ENCODE measurements around the gene THOC6.

The THOC6 gene

DNA sequence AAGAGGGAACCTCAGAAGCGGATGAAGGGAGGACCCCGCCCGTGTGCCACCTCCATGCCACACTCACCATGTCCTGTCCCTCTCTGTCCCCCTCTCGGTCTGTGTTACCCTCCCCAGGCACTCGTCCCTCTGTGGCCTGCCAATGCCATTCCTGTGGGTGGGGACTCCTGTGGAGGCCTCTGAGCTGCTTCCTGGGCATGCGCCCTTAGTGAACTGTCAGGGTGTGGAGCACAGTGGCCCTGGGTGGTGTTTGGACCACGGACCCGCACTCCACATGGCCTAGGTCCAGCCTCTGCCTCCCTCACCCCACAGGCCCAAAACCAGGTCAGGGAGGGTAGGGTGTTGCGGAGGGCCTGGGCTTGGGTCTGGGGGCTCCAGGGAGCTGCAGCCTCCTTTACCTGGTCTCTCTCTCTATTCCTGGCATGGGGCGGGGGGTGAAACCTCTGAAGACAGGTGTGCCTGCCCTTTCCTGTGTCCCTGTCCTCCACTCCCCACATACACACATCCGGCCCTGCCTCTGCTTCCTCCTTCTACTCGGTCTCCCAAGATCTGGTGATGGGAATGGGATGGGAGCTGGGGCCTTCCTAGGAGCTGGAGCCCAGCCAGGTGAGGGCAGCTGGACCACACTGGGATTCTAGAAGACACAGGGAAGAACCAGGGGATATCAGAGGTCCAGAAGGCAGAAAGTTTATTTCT, 32.1 kb upstream of the THOC6 start:
- DNase-seq (ENCODE audit: low read depth), result no peak

DNA sequence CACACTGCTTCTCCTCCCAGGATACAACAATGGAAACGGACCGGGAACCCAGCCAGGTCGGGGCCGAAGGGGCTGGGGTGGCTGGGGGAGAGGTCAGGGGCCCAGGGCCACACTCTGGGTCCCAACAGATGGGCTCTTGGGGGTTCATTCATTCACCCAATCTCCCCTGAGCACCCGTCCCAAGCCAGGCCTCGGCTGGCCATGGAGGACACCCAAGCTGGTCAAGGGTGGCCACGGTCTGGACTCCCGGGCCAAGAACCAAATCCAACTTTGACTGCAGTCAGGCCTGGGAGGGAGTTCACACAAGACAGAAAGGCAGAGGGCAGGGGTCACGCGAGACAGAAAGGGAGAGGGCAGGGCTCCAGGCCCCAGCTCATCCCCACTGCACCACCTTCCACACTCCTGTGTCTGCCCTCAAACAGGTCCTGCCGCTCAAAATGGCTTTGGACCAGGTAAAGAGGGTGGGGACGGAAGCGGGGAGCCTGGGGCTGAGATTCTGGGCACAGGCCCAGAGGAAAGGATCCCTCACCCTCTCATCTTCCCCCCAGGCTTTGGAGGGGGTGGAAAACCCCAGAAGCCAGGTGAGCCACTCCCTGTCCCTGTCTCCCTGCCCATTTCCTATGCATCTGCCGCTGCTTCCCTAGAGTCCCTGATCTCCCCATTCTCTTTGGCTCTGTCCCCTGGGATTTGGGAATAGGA, 31.3 kb upstream of the THOC6 start:
- no peak for DNase-seq (ENCODE audit: low read depth)

DNA sequence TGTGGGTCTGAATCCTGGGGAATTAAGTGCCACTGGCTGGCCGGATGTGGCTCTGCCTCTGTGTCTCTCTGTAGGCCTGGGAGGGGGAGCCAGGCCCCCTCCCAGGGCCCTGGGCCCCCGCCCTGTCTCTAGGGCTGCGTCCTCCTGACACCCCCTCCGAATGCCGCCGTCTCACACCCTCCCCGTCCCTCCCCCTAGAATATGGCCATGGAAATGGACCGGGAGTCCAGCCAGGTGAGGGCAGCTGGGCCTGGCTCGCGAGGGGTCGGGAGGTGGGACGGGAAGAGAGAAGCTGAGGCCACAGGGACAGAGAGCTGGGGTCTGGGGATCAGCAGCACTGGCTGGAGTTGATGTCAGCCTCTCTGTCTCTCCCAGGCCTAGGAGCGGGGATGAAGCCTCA, 27.5 kb upstream of the THOC6 start:
- DNase-seq (ENCODE audit: low read depth), result no peak

DNA sequence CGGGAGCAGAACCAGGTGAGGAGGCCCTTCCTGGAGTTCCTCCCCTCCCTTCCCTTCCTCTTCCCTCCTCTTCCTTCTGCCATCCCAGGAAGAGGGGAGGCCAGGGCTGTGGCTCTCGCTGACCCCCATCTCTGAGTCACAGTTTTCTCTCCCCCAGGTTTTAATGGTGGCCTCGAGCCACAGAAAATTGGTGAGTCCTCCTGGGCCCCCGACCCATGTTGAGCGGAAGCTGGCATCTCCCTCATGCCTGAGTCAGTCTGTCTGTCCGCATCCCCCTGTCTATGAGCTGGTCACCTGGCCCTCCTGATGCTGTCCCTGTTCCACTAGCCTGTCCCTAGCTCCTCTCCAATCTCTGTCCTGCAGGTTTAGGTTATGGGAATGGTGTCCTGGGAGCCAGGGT, 23.9 kb upstream of the THOC6 start:
- no peak for DNase-seq (ENCODE audit: low read depth)

DNA sequence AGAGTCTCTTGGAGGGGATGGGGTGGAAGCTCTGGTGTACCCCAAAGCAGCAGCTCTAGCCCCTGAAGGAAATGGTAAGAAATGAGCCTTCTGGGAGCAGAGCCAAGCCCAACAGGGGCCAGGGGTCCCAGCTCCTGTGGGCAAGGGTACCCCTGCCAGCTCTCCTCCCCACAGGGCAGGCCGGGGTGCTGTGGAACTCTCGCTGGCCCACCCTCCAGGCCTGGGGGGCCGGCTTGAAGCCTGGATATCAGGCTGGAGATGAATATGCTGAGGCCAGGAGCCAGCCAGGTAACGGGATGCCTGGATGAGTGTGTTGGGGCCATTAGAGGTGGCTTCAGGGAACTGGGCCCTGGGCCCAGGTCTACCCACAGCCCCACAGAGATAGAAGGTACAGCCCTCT, 23.3 kb upstream of the THOC6 start:
- DNase-seq (ENCODE audit: low read depth), result no peak

DNA sequence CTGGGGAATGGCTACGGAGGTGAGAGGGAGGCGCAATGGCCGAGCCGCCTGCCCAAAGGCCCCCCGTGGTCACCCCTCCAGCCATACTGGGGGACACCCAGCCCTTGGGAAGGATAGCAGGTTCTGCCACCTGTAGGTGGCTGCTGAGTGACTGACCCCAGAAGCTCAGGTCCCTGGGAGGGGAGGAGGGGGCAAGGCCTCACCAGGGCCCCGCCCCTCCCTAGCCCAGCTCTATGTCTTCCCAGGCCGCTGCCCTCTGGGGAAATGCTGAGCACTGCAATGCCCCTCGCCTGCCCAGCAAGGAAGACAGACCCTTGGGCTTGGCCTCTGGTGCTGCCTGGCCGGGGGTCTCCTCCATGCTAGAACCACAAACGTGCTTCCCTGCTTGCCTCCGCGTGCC, 22.5 kb upstream of the THOC6 start:
- DNase-seq (ENCODE audit: low read depth), result no peak

DNA sequence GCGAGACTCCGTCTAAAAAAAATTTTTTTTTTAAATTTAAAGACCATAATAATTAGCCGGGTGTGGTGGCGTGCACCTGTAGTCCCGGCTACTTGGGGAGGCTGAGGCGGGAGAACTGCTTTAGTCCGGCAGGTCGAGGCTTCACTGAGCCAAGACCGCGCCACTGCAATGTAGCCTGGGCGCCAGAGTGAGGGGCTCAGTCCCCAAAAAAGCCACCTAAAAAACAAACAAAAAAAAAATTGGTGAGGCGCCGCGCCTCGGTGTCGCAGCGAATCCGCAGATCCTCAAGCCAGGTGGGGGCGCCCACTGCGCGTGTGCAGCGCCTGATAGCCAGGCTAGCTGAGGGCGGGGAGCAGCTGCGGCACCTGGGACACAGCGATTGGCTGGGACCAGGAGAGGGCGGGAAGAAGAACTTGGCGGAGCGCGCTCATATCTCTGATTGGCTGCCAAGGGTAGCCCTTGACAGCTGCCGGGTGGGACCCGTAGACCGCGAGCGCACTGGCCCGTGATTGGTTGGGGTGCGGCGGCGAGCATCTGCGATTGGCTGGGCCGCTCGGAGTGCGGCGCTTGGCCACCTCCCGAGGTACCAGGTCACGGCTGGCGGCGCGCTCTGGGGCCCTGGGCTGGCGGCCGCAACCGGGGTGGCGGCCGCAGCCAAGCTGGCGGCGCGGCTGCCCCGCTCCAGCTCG, 20.1 kb upstream of the THOC6 start:
- peak; percentile 88 for DNase-seq (ENCODE audit: low read depth)

DNA sequence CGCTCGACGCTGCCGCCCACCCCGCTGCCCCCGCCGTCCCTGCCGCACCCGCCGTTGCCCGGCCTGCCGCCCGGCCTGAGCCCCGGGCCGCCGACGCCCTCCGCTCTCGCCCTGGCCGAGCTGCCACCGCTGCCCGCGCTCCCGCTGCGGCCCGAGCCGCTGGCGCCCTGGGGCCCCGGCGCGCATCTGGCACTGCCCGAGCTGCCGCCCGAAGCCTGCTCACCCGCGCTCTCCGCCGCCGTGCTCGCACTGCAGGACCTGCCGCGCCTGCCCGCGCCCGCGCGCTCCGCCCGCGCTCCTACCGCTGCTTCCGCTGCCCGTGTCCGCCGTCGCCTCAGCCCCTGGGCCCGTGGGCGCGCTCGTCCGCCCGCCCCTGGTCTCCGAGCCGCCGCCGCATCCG, 19.5 kb upstream of the THOC6 start:
- no peak for DNase-seq (ENCODE audit: low read depth)

DNA sequence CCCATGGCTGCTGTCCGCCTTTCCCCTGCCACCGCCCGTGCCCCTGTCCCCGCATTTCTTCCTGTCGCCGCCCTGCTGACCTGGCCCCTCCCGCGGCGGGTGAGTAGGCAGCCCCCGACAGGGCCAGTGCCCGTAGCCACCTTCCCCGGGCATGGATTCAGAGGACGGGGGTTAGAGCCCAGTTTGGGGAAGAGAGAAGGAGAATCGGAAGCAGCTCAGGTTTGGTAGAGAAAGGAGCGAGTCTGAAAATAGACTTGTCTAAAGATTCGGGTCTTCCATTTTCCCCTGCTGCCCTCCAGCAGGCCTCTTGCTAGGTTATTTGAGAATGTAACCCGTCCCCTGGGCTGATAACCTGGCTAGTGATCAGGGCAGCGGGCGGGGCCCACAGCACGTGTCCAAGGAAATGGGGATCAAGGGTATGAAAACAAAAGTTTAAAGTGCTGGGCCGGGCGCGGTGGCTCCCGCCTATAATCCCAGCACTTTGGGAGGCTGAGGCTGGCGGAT, 19.0 kb upstream of the THOC6 start:
- no peak for DNase-seq (ENCODE audit: low read depth)

DNA sequence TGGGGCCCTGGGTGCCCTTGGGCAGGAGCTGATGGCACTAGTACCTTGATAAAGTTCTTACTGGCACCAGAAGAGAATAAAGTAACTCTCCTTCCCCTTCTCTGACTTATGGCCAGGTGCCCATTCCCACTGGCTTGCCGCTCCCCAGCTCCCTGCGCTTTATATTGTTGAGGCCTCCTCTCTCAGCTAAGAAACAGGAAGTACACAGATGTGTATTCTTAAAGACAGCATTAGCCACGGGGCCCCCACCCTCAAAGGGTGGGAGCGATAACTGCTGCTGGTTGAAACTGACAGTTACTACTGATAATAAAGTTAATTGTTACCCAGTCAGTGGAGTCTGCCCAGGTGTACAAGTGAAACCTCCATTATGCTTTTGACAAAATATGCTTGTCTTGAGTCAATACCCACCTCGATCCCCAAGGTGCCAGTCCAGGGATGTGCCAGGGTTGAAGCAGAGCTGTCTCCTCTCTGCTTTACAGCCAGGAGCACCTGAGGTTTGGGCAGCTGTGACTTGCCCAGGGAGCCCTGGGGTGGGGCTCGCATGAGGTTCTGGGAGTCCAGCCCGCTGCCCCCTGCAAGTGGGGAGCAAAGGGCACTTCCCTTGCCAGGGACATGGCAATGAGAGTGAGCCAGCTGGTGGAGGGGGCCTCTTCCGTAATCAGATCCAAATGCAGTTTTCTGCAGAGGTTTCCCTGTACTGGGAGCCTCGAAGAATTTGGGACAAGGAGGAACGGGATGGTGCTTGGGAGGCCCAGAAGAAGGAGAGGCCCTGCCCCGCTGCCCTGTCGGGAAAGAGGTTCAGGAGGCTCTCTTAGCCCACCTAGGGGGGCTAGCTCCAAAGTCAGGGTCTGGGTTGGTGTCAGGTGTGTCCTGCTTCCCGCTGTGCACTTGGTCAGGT, 16.5 kb upstream of the THOC6 start:
- DNase-seq (ENCODE audit: low read depth), result no peak

DNA sequence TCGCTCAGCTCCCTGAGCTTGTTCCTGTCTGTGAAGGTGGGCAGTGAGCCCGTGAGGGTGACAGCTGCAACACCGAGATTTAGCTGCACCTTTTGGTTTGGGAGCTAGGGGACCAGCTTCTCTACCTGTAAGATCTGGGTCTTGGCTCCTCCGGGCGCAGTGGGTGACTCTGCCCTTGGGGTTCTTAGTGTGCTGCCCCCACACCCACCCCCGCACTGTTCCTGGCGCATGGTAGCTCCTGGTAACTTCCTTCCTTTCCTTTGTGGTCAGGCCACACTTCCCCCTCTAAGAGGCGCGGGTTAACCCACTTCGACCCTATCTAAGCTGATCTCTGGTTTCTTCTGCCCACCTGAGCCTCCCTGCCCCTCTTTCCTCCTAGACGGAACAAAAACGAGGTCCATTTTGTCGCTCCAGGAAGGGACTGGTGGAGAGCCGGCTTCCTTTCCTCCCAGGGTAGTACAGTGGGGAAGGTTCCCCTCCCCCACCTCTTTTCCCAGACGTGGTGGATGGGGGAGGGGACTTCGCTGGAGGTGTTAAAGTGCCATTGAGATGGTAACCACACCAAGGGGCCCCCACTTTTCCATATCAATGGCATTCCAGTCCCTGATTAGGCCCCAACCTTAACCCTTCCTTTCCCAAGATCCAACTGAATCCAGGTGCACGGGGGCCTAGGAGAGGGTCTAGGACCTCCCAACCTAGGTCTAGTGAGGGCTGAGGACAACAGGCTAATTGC, 15.7 kb upstream of the THOC6 start:
- DNase-seq (ENCODE audit: low read depth), result no peak

DNA sequence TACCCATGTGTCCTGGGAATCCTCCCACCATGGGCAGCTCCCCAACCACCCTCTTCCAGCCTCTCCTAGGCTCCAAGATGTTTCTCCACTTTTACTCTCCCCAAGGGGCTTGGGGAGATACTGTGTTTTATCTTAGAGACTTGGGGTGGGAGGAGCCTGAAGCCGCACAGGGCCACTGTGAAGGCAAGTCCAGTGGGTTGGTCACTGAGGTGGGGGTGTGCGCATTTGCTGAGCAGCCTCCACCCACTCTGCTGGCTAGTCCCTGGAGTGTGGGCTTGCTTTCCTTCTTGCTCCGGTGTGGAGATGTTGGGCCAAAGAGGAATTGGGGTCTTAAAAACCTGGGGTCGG, 15.2 kb upstream of the THOC6 start:
- DNase-seq (ENCODE audit: low read depth), result no peak

DNA sequence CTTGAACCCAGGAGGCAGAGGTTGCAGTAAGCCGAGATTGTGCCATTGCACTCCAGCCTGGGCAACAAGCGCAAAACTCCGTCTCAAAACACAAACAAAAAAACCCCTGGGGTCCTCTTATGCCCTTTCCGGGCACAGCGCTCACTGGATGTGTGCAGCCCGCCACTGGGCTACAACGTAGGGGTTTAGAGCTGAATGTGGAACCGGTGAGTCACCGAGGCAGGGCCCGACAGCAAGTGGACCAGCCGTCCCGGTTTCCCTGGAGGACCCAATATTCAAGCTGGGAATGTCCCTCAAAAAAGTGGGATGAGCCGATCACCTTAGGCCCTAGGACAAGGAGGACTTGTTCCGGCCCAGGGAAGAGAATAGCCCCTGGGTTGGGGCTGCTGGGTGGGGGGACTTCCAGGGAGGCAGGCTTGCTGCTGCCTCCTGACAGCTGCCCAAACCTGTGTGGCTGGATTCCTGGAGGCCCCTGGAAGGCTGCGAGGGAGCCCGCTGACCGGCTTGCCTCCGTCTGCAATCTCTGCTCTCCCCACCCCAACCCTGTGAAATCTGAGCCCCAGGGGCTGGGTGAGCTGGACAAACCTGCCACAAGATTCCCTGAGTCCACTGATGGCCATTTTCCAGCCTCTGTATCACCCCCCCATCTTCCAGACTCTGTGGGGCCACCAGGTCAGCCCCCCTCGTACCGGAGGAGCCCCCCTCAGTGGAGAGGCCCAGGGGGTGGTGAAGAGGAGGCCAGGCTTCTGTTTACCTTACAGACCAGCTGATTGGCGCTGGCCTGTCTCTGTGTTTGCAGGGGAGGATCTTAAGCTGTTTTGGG, 14.1 kb upstream of the THOC6 start:
- no peak for DNase-seq (ENCODE audit: low read depth)

DNA sequence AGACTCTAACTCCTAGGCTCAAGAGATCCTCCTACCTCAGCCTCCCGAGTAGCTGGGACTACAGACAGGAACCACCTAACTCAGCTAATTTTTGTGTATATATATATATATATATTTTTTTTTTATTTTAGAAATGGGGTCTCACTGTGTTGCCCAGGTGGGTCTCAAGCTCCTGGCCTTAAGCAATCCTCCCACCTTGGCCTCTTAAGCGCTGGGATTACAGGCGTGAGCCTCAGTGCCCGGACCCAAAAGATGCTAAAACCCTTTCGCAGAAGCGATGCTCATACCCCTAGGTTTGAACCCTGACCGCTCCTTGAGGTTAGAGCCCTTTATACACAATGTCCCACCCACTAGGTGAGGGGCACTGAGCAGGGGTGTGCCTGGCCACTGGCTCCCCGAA, 13.3 kb upstream of the THOC6 start:
- DNase-seq (ENCODE audit: low read depth), result no peak

DNA sequence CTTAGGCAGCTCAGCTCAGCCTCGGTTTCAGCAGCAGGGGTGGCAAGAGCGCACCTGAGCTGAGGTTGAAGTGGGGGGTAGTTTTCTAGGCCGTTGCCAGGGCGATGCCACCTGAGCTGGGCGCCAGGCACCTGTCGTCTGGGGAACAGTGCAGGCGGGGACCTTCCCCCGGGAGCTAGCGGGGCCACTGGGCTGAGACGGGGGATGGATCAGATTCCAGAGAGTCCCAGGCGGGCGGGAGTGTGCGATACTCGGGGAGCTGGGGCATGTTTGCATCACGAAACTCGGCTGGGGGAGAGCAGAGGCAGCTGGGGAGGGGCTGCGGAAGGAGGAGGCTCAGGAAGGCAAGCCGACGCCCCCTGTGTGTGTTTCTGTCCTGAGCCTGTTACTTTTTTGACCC, 11.6 kb upstream of the THOC6 start:
- DNase-seq (ENCODE audit: low read depth), result no peak

DNA sequence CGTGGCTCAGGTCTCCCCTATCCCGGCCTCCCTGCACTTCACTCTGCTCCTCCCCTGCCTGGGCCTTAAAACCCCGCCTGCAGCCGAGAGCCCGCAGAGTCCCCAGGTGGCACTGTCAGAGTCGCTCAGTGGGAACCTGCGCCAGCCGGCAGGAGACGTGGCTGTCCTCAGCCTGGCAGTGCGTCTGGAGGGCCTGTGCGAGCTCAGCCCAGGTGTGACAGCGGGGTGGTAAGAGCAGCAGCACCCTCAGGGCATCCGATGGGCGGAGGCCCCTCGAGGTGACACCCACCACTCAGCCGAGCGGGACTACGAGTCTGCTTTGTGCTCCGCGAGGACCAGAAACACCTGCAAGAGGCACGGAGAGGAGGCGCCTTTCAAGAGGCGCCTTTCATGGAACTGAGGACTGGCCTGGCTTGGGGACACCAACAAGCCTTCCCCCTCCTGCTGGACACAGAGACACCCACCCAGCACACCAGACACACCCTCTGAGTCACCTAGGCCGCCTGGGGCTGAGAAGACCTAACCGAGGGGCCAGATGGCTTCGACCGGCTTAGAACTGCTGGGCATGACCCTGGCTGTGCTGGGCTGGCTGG, 10.9 kb upstream of the THOC6 start, which contains the start of gene CLDN9:
TSS of gene CLDN9 (plus strand) at position 96 of the 593 bp plus-strand sequence. CDS start at position 536, 440 bp downstream.
- DNase-seq (ENCODE audit: low read depth), result no peak

DNA sequence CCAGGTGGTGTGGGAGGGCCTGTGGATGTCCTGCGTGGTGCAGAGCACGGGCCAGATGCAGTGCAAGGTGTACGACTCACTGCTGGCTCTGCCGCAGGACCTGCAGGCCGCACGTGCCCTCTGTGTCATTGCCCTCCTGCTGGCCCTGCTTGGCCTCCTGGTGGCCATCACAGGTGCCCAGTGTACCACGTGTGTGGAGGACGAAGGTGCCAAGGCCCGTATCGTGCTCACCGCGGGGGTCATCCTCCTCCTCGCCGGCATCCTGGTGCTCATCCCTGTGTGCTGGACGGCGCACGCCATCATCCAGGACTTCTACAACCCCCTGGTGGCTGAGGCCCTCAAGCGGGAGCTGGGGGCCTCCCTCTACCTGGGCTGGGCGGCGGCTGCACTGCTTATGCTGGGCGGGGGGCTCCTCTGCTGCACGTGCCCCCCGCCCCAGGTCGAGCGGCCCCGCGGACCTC, 10.3 kb upstream of the THOC6 start:
- no peak for DNase-seq (ENCODE audit: low read depth)

DNA sequence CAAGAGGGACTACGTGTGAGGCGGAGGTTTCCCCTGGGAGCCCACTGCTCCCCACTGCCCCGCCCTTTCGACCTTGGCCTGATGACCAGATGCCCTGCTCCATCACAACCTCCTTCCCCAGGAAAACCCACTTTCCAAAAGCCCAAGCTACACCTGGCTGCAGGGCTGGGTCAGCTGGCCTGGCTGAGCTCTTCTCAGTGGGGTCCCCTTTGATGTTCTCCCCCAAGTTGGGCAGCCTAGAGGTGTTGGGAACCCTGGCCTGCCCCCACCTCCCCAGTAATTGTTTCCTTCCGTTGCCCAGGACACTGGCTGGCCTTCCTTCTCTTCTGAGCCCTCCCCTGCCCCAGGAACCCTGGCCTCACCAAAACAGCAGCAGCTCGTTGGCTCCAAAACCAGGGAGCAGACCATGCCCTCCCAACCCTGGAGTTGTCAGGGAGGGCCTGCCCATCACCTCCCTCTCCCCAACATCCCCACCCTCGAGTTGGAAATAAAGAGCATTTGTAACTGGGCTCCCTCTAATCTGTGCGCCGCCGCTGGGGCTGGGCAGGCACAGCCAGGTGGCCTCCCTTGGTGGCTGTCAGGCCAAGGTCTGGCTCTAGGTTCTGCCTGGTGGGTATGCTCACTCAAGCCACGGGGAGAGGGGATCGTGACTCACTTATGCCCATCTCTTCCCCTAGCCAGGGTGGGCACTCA, 9.7 kb upstream of the THOC6 start:
- no peak for DNase-seq (ENCODE audit: low read depth)

DNA sequence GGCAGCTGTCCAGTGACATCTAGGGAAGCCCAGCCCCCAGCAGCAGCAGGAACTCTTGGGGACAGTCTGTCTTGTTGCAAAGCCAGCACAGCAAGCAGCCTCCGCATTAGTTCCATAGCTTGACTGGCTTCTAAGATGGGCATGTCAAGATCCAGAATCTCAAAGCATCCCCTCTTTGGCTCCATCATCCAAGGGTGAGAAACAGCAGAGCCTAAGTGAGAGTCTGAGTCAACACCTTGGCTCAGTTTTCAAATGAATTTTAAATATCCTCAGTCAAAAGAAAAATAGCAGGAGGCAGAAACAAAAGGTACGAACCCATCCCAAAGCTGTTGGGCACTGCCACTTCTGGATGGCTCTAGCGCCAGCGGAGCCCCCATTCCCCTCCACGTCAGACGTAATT, 8.9 kb upstream of the THOC6 start:
- DNase-seq (ENCODE audit: low read depth), result no peak

Data from GM04503 (cell line).